Neural cell (in vitro differentiated cells): ENCODE data around the gene STAT4. TPM values are rescaled to one million over a fixed set of nuclear protein-coding genes. Genes with fewer than 3 reads are reported as not detected.

Experiments
- H2AFZ ChIP-seq: fragments of 200-600, 300-800 bp; sonication (generic), shearing (Covaris generic); 2 replicates; pipeline ENCODE4 v1.6.0; 2014; ENCODE audit warnings: low read depth, mild to moderate bottlenecking, antibody characterized with exemption, low read length, moderate library complexity
- H3F3A ChIP-seq: fragments of 200-600 bp; shearing (Covaris generic); 2 replicates; pipeline ENCODE4 v1.6.1; 2016; ENCODE audit warnings: mild to moderate bottlenecking, moderate library complexity, mixed read lengths, antibody characterized with exemption, low read length; ENCODE audit not compliant: insufficient read depth, poor library complexity, severe bottlenecking
- H3K27ac ChIP-seq: fragments of 200-600, 300-800 bp; sonication (generic), shearing (Covaris generic); 2 replicates; pipeline ENCODE4 v1.5.1; 2014; ENCODE audit warnings: mild to moderate bottlenecking, low read length, moderate library complexity
- H3K27me3 ChIP-seq: fragments of 300-800, 200-600 bp; sonication (generic), shearing (Covaris generic); 2 replicates; pipeline ENCODE4 v1.6.0; 2014; ENCODE audit warnings: mild to moderate bottlenecking, low read depth, low read length, moderate library complexity; ENCODE audit not compliant: insufficient read depth
- H3K36me3 ChIP-seq: fragments of 300-800, 200-600 bp; sonication (generic), shearing (Covaris generic); 2 replicates; pipeline ENCODE4 v1.5.1; 2014; ENCODE audit warnings: mild to moderate bottlenecking, antibody characterized with exemption, low read length, moderate library complexity; ENCODE audit not compliant: insufficient read depth
- H3K4me2 ChIP-seq: fragments of 300-800, 200-600 bp; sonication (generic), shearing (Covaris generic); 2 replicates; pipeline ENCODE4 v1.6.0; 2014; ENCODE audit warnings: mild to moderate bottlenecking, low read length
- H3K4me3 ChIP-seq: fragments of 300-800, 200-600 bp; sonication (generic), shearing (Covaris generic); 2 replicates; pipeline ENCODE4 v1.5.1; 2014; ENCODE audit warnings: mild to moderate bottlenecking, low read length, moderate library complexity
- H3K79me2 ChIP-seq: fragments of 200-600 bp; shearing (Covaris generic); replicated peaks from 2 replicates; pipeline ENCODE4 v1.6.0; 2014; ENCODE audit warnings: mild to moderate bottlenecking, low read length, moderate library complexity; ENCODE audit not compliant: insufficient read depth
- H3K9ac ChIP-seq: fragments of 300-800, 200-600 bp; sonication (generic), shearing (Covaris generic); 2 replicates; pipeline ENCODE4 v1.6.1; 2016; ENCODE audit warnings: mild to moderate bottlenecking, low read length, mixed read lengths
- H3K9me2 ChIP-seq: fragments of 200-600 bp; shearing (Covaris generic); 2 replicates; pipeline ENCODE4 v1.6.1; 2016; ENCODE audit warnings: mild to moderate bottlenecking, low read length, mixed read lengths; ENCODE audit not compliant: insufficient read depth
- H3K9me3 ChIP-seq: fragments of 200-600, 300-800 bp; sonication (generic), shearing (Covaris generic); 2 replicates; pipeline ENCODE4 v1.6.1; 2016; ENCODE audit warnings: mild to moderate bottlenecking, mixed run types, low read length, moderate library complexity, mixed read lengths
- H4K20me1 ChIP-seq: fragments of 200-600 bp; shearing (Covaris generic); 2 replicates; pipeline ENCODE4 v1.6.1; 2016; ENCODE audit warnings: mild to moderate bottlenecking, mixed run types; ENCODE audit not compliant: insufficient read depth
- CTCF ChIP-seq: fragments of 450-650 bp; IDR thresholded peaks from 2 replicates; pipeline ENCODE4 v1.5.1; 2014; ENCODE audit warnings: antibody characterized with exemption, mild to moderate bottlenecking, moderate library complexity; ENCODE audit not compliant: poor library complexity, severe bottlenecking
- EP300 ChIP-seq: fragments of 450-650 bp; conservative IDR thresholded peaks from 2 replicates; pipeline ENCODE4 v1.6.1; 2014; ENCODE audit warnings: antibody characterized with exemption, mild to moderate bottlenecking, moderate library complexity; ENCODE audit not compliant: poor library complexity, severe bottlenecking
- EZH2 ChIP-seq: fragments of 200-600, 300-800 bp; shearing (Covaris generic), sonication (generic); IDR thresholded peaks from 2 replicates; pipeline ENCODE4 v1.6.1; 2014; ENCODE audit warnings: antibody characterized with exemption, low read length, borderline replicate concordance, mild to moderate bottlenecking; ENCODE audit not compliant: insufficient read depth, poor library complexity, severe bottlenecking
- MXI1 ChIP-seq: fragments of 450-650 bp; conservative IDR thresholded peaks from 2 replicates; pipeline ENCODE4 v1.6.1; 2014; ENCODE audit warnings: antibody characterized with exemption, mild to moderate bottlenecking; ENCODE audit not compliant: poor library complexity, severe bottlenecking
- POLR2AphosphoS5 ChIP-seq: IDR thresholded peaks from 2 replicates; pipeline ENCODE4 v1.6.1; 2012
- RAD21 ChIP-seq: fragments of 450-650 bp; conservative IDR thresholded peaks from 2 replicates; pipeline ENCODE4 v1.6.1; 2014; ENCODE audit warnings: antibody characterized with exemption, mild to moderate bottlenecking, moderate library complexity
- REST ChIP-seq: IDR thresholded peaks from 2 replicates; pipeline ENCODE4 v1.6.1; 2012; ENCODE audit warnings: borderline replicate concordance
- SMC3 ChIP-seq: fragments of 450-650 bp; conservative IDR thresholded peaks from 2 replicates; pipeline ENCODE4 v1.6.1; 2014; ENCODE audit warnings: antibody characterized with exemption, mild to moderate bottlenecking, moderate library complexity; ENCODE audit not compliant: poor library complexity
- TAF1 ChIP-seq: IDR thresholded peaks from 2 replicates; pipeline ENCODE4 v1.6.1; 2012; ENCODE audit warnings: low read depth
- polyA plus RNA-seq: library from polyadenylated mRNA; depleted of rRNA; stranded (reverse); fragments of >200 nt; gene quantifications from 2 replicates; pipeline ENCODE4 v1.2.3, GENCODE V29; 2014

STAT4 gene
- polyA plus RNA-seq, 1 donor from 2014 or later: 3.7 TPM

GRCh38 chr2:191183081-191183480, 32.3 kb upstream of the STAT4 start:
- TF ChIP-seq EZH2: no peak
- TF ChIP-seq RAD21: no peak
- no peak for TF ChIP-seq MXI1
- TF ChIP-seq REST: no peak
- no peak for TF ChIP-seq TAF1
- TF ChIP-seq EP300: no peak
- TF ChIP-seq SMC3: no peak
- TF ChIP-seq CTCF: no peak
- TF ChIP-seq POLR2AphosphoS5: no peak
- no peaks in the 10 kb centered on the region for H3K36me3 ChIP-seq
- H3K9me3 ChIP-seq: no peaks in the 10 kb centered on the region
- H2AFZ ChIP-seq: no peak overlapping the region
- no peaks in the 10 kb centered on the region for H3F3A ChIP-seq
- H3K9me2 ChIP-seq: no peaks in the 10 kb centered on the region
- no peak overlapping the region for H3K4me2 ChIP-seq
- H3K9ac ChIP-seq: no peak overlapping the region
- H4K20me1 ChIP-seq: no peaks in the 10 kb centered on the region
- H3K27ac ChIP-seq: no peak overlapping the region
- H3K4me3 ChIP-seq: no peak overlapping the region
- H3K79me2 ChIP-seq: no peaks in the 10 kb centered on the region
- no peaks in the 10 kb centered on the region for H3K27me3 ChIP-seq

GRCh38 chr2:191180713-191181112, 29.9 kb upstream of the STAT4 start:
- Histone ChIP-seq H3K9ac (no peak overlapping the region), H3K4me3 (no peak overlapping the region), H3K36me3 (no peaks in the 10 kb centered on the region), H4K20me1 (no peaks in the 10 kb centered on the region), H3K9me2 (no peaks in the 10 kb centered on the region), H3F3A (no peaks in the 10 kb centered on the region), H3K4me2 (no peak overlapping the region), H3K79me2 (no peaks in the 10 kb centered on the region), H3K27me3 (no peaks in the 10 kb centered on the region), H3K9me3 (no peaks in the 10 kb centered on the region), H2AFZ (no peak overlapping the region), H3K27ac (no peak overlapping the region)
- TF ChIP-seq CTCF (no peak), EP300 (no peak), SMC3 (no peak), TAF1 (no peak)
